Panc1 (cell line): ENCODE results near the gene IL13. TPM values are rescaled to one million over a fixed set of nuclear protein-coding genes. Genes with fewer than 3 reads are reported as not detected.

Experiments used
- ATAC-seq: fragments of 200-7000 bp; cut with Tn5 transposase; 2 replicates; pipeline ENCODE4 v1.9.1; 2020; ENCODE audit warnings: mild to moderate bottlenecking, moderate library complexity
- BruUV-seq: library from RNA; stranded (reverse); fragments of 400-500 nt; replicated peaks from 2 replicates; lab custom pipeline; 2021; lab: Mats Ljungman, UMichigan
- CTCF ChIA-PET: fragments of 300-600 bp; sonication (Branson Sonifier 250); formaldehyde crosslinking; loops from one replicate; lab custom pipeline; 2022; ENCODE audit warnings: antibody characterized with exemption; lab: Charles Lee
- POLR2A ChIA-PET: fragments of 300-600 bp; sonication (Branson Sonifier 250); formaldehyde crosslinking; loops from one replicate; lab custom pipeline; 2022; ENCODE audit warnings: antibody characterized with exemption; lab: Charles Lee
- DNase-seq: peaks from one replicate; pipeline ENCODE4 v3.0.0-alpha.2; 2010; ENCODE audit warnings: low read depth, low spot score
- H3K27ac ChIP-seq: 2 replicates; pipeline ENCODE4 v1.5.1; 2011; ENCODE audit warnings: mild to moderate bottlenecking, low read length, inconsistent platforms
- H3K27me3 ChIP-seq: fragments of 200-500 bp; sonication (Bioruptor generic); 2 replicates; pipeline ENCODE4 v1.6.0; 2014; ENCODE audit warnings: low read length, inconsistent platforms; ENCODE audit not compliant: control insufficient read depth, insufficient read depth
- H3K36me3 ChIP-seq: fragments of 200-500 bp; sonication (Bioruptor generic); 2 replicates; pipeline ENCODE4 v1.5.1; 2014; ENCODE audit warnings: inconsistent platforms, mild to moderate bottlenecking, low read length, moderate library complexity; ENCODE audit not compliant: control insufficient read depth, insufficient read depth
- H3K4me1 ChIP-seq: 2 replicates; pipeline ENCODE4 v1.5.1; 2011; ENCODE audit warnings: inconsistent platforms, mild to moderate bottlenecking, low read length, moderate library complexity; ENCODE audit not compliant: control insufficient read depth, insufficient read depth
- H3K4me3 ChIP-seq, 2 experiments: 2 replicates each; pipeline ENCODE4 v1.5.1; 2011 to 2012; ENCODE audit warnings: low read depth in 2 of 2, low read length in 2 of 2, mild to moderate bottlenecking in 2 of 2, inconsistent platforms in 1 of 2, moderate library complexity in 1 of 2
- H3K9me3 ChIP-seq: fragments of 200-500 bp; sonication (Bioruptor generic); 2 replicates; pipeline ENCODE4 v1.5.1; 2014; ENCODE audit warnings: low read depth, mild to moderate bottlenecking, inconsistent platforms, low read length, moderate library complexity; ENCODE audit not compliant: control insufficient read depth, insufficient read depth
- CTCF ChIP-seq: fragments of 450-650 bp; IDR thresholded peaks from 2 replicates; pipeline ENCODE4 v1.5.1; 2017; ENCODE audit warnings: mild to moderate bottlenecking
- POLR2AphosphoS5 ChIP-seq: IDR thresholded peaks from 2 replicates; pipeline ENCODE4 v1.6.1; 2012; ENCODE audit warnings: mild to moderate bottlenecking, low read depth, low read length, moderate library complexity
- REST ChIP-seq, 2 experiments: IDR thresholded peaks; 2 replicates each; pipeline ENCODE4 v1.6.1; 2011 to 2012; ENCODE audit warnings: low read depth in 2 of 2, control low read depth in 1 of 2, low read length in 1 of 2, mild to moderate bottlenecking in 1 of 2, moderate library complexity in 1 of 2; ENCODE audit not compliant: insufficient read depth in 1 of 2
- SIN3A ChIP-seq: IDR thresholded peaks from 2 replicates; pipeline ENCODE4 v1.6.1; 2012; ENCODE audit warnings: low read depth, mild to moderate bottlenecking, low read length, moderate library complexity, borderline replicate concordance; ENCODE audit not compliant: insufficient read depth
- TCF7L2 ChIP-seq: IDR thresholded peaks from 2 replicates; pipeline ENCODE4 v1.6.1; 2011; ENCODE audit warnings: mild to moderate bottlenecking, low read depth, low read length, inconsistent platforms
- in situ Hi-C: cut with HindIII; loops from 2 replicates; pipeline ENCODE4 v1.10.0; 2016; ENCODE audit warnings: low sequenced_read_pairs, low pct_unique_long_range_greater_than_20kb
- intact Hi-C: fragments of 100-400 bp; cut with micrococcal nuclease; formaldehyde crosslinking; loops from one replicate; pipeline ENCODE4 v1.10.0; 2022; ENCODE audit not compliant: unreplicated experiment
- total RNA-seq: library from RNA; stranded (reverse); gene quantifications from one replicate; pipeline ENCODE4 v1.2.1, GENCODE V29; 2021; ENCODE audit not compliant: unreplicated experiment

IL13 gene
- total RNA-seq, 1 experiment from 2014 or later, result not detected

GRCh38 chr5:132666310-132667123, 8.5 kb downstream of the IL13 start:
- TF ChIP-seq POLR2AphosphoS5, result no peak
- TF ChIP-seq SIN3A, result no peak
- no peak for TF ChIP-seq CTCF
- TF ChIP-seq REST (IDR thresholded peaks at IDR 0.05; ENCODE audit: insufficient read depth in 1 of 2, low read depth in 2 of 2, low read length in 1 of 2), result no peak
- TF ChIP-seq TCF7L2, result no peak
- no peak for ATAC-seq
- Histone ChIP-seq H3K4me3 (no peak overlapping the region), H3K4me1 (no peaks in the 10 kb centered on the region), H3K36me3 (no peaks in the 10 kb centered on the region), H3K27me3 (no peaks in the 10 kb centered on the region), H3K27ac (no peak overlapping the region), H3K9me3 (no peaks in the 10 kb centered on the region)
- no peak for DNase-seq
- in situ Hi-C loops (no loop called here), intact Hi-C loops (no loop called here)
- POLR2A ChIA-PET, result no interaction called here
- CTCF ChIA-PET, result no interaction called here
- BruUV-seq, result no TSS peak

- TF ChIP-seq CTCF (no peak), TCF7L2 (no peak), REST (IDR thresholded peaks at IDR 0.05; ENCODE audit: insufficient read depth in 1 of 2, low read depth in 2 of 2, low read length in 1 of 2) (no peak), SIN3A (no peak), POLR2AphosphoS5 (no peak)
- DNase-seq (no peak), ATAC-seq (no peak)
- no peaks in the 10 kb centered on the region for H3K36me3 ChIP-seq
- no peak overlapping the region for H3K27ac ChIP-seq
- ChIA-PET CTCF (no interaction called here), POLR2A (no interaction called here)
- in situ Hi-C loops, result no loop called here
- no peaks in the 10 kb centered on the region for H3K27me3 ChIP-seq
- H3K9me3 ChIP-seq, result no peaks in the 10 kb centered on the region
- H3K4me1 ChIP-seq, result no peaks in the 10 kb centered on the region
- no peak overlapping the region for H3K4me3 ChIP-seq
- BruUV-seq, result no TSS peak
- intact Hi-C loops, result no loop called here
Observed at GRCh38 chr5:132667309-132667708, 9.3 kb downstream of the IL13 start.
